HUES6 (cell line): ENCODE results near the gene PXYLP1.

ENCODE experiments used
- H3K27ac ChIP-seq: 2 replicates; pipeline ENCODE4 v1.7.0; 2013; ENCODE audit warnings: low read depth, mild to moderate bottlenecking, low read length, inconsistent platforms
- H3K27me3 ChIP-seq: 2 replicates; pipeline ENCODE4 v1.6.1; 2013; ENCODE audit warnings: low read length; ENCODE audit not compliant: control insufficient read depth, insufficient read depth
- H3K36me3 ChIP-seq: 2 replicates; pipeline ENCODE4 v1.6.1; 2013; ENCODE audit warnings: low read length; ENCODE audit not compliant: control insufficient read depth, insufficient read depth
- H3K4me1 ChIP-seq: 2 replicates; pipeline ENCODE4 v1.6.1; 2013; ENCODE audit warnings: low read length; ENCODE audit not compliant: control insufficient read depth, insufficient read depth
- H3K4me3 ChIP-seq: 2 replicates; pipeline ENCODE4 v1.5.1; 2013; ENCODE audit warnings: low read depth, low read length
- H3K9ac ChIP-seq: one replicate; pipeline ENCODE4 v1.6.1; 2013; ENCODE audit warnings: mild to moderate bottlenecking, low read length
- H3K9me3 ChIP-seq: 2 replicates; pipeline ENCODE4 v1.6.1; 2013; ENCODE audit warnings: low read depth, low read length; ENCODE audit not compliant: control insufficient read depth, insufficient read depth

Gene PXYLP1

GRCh38 chr3:141273700-141274410 lies 42.2 kb downstream of the PXYLP1 start:
- no peaks in the 10 kb centered on the region for H3K9me3 ChIP-seq
- H3K27ac ChIP-seq, result no peak overlapping the region
- H3K4me1 ChIP-seq, result no peaks in the 10 kb centered on the region
- H3K27me3 ChIP-seq, result no peaks in the 10 kb centered on the region
- no peak overlapping the region for H3K4me3 ChIP-seq
- no peak overlapping the region for H3K9ac ChIP-seq
- H3K36me3 ChIP-seq, result no peaks in the 10 kb centered on the region

GRCh38 chr3:141274411-141275031 lies 42.9 kb downstream of the PXYLP1 start:
- peaks cover 1% of the 10 kb centered on the region; the same call in 1 of the 2 replicates for H3K36me3 ChIP-seq
- H3K9ac ChIP-seq, result no peak overlapping the region
- H3K4me1 ChIP-seq, result no peaks in the 10 kb centered on the region
- H3K9me3 ChIP-seq, result no peaks in the 10 kb centered on the region
- no peak overlapping the region for H3K27ac ChIP-seq
- H3K27me3 ChIP-seq, result no peaks in the 10 kb centered on the region
- H3K4me3 ChIP-seq, result no peak overlapping the region

GRCh38 chr3:141275032-141275422 lies 43.4 kb downstream of the PXYLP1 start:
- Histone ChIP-seq H3K4me3 (no peak overlapping the region), H3K9ac (no peak overlapping the region), H3K27ac (no peak overlapping the region), H3K4me1 (no peaks in the 10 kb centered on the region), H3K27me3 (no peaks in the 10 kb centered on the region), H3K36me3 (peaks cover 6% of the 10 kb centered on the region), H3K9me3 (no peaks in the 10 kb centered on the region)

- Histone ChIP-seq H3K36me3 (peaks cover 8% of the 10 kb centered on the region), H3K9me3 (no peaks in the 10 kb centered on the region), H3K4me1 (no peaks in the 10 kb centered on the region), H3K9ac (no peak overlapping the region), H3K27ac (no peak overlapping the region), H3K27me3 (no peaks in the 10 kb centered on the region), H3K4me3 (no peak overlapping the region)
Measured at GRCh38 chr3:141275511-141275910, 43.9 kb downstream of the PXYLP1 start.

GRCh38 chr3:141275973-141276372 lies 44.3 kb downstream of the PXYLP1 start:
- Histone ChIP-seq H3K9me3 (no peaks in the 10 kb centered on the region), H3K4me1 (no peaks in the 10 kb centered on the region), H3K9ac (no peak overlapping the region), H3K36me3 (peaks cover 8% of the 10 kb centered on the region), H3K4me3 (no peak overlapping the region), H3K27ac (no peak overlapping the region), H3K27me3 (no peaks in the 10 kb centered on the region)

GRCh38 chr3:141276398-141276797 lies 44.8 kb downstream of the PXYLP1 start:
- Histone ChIP-seq H3K36me3 (peaks cover 8% of the 10 kb centered on the region), H3K4me3 (no peak overlapping the region), H3K9ac (no peak overlapping the region), H3K4me1 (no peaks in the 10 kb centered on the region), H3K27ac (no peak overlapping the region), H3K9me3 (no peaks in the 10 kb centered on the region), H3K27me3 (no peaks in the 10 kb centered on the region)

- H3K36me3 ChIP-seq, result peaks cover 15% of the 10 kb centered on the region
- H3K4me1 ChIP-seq, result no peaks in the 10 kb centered on the region
Measured at GRCh38 chr3:141277451-141277850, 45.8 kb downstream of the PXYLP1 start.

GRCh38 chr3:141278196-141279076 lies 46.8 kb downstream of the PXYLP1 start:
- peaks cover 17% of the 10 kb centered on the region for H3K36me3 ChIP-seq

More at GRCh38 chr3:141277451-141277850, 45.8 kb downstream of the PXYLP1 start:
- no peak overlapping the region for H3K27ac ChIP-seq
- H3K27me3 ChIP-seq, result no peaks in the 10 kb centered on the region
- H3K9me3 ChIP-seq, result no peaks in the 10 kb centered on the region
- H3K9ac ChIP-seq, result no peak overlapping the region
- no peak overlapping the region for H3K4me3 ChIP-seq

GRCh38 chr3:141279077-141279967 lies 47.7 kb downstream of the PXYLP1 start:
- Histone ChIP-seq H3K36me3 (peaks cover 17% of the 10 kb centered on the region), H3K27me3 (no peaks in the 10 kb centered on the region), H3K27ac (no peak overlapping the region), H3K4me3 (no peak overlapping the region), H3K4me1 (no peaks in the 10 kb centered on the region), H3K9ac (no peak overlapping the region), H3K9me3 (no peaks in the 10 kb centered on the region)

More at GRCh38 chr3:141278196-141279076, 46.8 kb downstream of the PXYLP1 start:
- H3K27ac ChIP-seq, result no peak overlapping the region
- H3K27me3 ChIP-seq, result no peaks in the 10 kb centered on the region
- H3K9me3 ChIP-seq, result no peaks in the 10 kb centered on the region
- no peaks in the 10 kb centered on the region for H3K4me1 ChIP-seq
- no peak overlapping the region for H3K4me3 ChIP-seq
- H3K9ac ChIP-seq, result no peak overlapping the region

GRCh38 chr3:141280086-141280485 lies 48.5 kb downstream of the PXYLP1 start:
- H3K27ac ChIP-seq, result no peak overlapping the region
- H3K4me1 ChIP-seq, result no peaks in the 10 kb centered on the region
- H3K4me3 ChIP-seq, result no peak overlapping the region
- H3K27me3 ChIP-seq, result no peaks in the 10 kb centered on the region
- no peaks in the 10 kb centered on the region for H3K9me3 ChIP-seq
- peaks cover 17% of the 10 kb centered on the region for H3K36me3 ChIP-seq
- H3K9ac ChIP-seq, result no peak overlapping the region
